GM19025 (cell line): ENCODE data around the gene FLYWCH1.

Source experiments
- ATAC-seq: cut with Tn5 transposase; IDR thresholded peaks from one replicate; pipeline ENCODE4 v1.9.1; 2021; ENCODE audit warnings: mild to moderate bottlenecking, low read depth, moderate library complexity; ENCODE audit not compliant: unreplicated experiment

Gene FLYWCH1

GRCh38 chr16:2979669-2980226 is 68.0 kb downstream of the FLYWCH1 start:
- no peak for ATAC-seq

DNA sequence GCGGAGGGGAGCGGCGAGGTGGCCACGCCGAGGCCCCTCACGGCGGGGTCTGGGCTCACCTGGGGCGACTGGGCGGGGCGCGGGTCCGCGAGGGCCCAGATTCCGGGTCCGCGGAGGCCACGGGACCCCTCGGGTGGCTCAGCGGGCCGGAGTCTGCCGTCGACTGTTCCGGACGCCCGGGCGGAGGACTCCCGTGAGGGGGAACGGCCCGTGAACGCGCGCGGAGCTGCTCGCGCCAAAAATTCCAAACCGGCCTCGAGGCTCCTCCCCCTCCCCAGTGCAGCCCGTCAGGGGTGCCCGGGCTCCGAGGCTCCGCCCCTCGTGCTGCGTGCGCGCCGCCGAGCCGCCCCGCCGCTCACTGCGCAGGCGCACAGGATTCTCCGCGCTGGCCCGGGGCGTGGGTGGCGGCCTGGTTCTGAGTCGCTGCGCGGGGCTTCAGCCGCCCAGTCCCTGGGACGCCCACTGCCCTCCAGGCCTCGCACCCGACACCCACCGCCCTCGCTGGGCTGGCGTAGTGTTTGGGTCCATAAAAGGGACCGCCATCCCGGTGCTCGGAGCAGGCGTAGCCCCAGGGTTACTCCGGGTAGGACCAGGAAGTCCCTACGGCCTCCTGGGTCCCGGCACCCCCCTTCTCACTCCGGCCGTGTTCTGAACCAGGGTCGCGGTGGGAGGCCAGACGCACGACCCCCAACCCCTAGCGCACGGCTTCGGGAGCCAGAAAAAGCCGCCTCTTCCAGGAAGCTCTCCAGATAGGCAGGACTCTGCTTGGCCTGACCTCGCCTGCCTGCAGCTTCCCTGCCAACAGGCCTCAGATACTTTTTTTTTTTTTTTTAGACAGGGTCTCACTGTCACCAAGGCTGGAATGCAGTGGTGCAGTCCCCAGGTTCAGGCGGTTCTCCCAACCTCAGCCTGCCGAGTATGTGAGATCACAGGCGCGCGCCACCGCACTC is 68.8 kb downstream of the FLYWCH1 start, which contains the start of gene PKMYT1:
Gene PKMYT1 (minus strand): TSS at position 220 of the 950 bp plus-strand sequence. CDS start 789 bp downstream, outside the sequence.
- ATAC-seq = peak; percentile 75

DNA sequence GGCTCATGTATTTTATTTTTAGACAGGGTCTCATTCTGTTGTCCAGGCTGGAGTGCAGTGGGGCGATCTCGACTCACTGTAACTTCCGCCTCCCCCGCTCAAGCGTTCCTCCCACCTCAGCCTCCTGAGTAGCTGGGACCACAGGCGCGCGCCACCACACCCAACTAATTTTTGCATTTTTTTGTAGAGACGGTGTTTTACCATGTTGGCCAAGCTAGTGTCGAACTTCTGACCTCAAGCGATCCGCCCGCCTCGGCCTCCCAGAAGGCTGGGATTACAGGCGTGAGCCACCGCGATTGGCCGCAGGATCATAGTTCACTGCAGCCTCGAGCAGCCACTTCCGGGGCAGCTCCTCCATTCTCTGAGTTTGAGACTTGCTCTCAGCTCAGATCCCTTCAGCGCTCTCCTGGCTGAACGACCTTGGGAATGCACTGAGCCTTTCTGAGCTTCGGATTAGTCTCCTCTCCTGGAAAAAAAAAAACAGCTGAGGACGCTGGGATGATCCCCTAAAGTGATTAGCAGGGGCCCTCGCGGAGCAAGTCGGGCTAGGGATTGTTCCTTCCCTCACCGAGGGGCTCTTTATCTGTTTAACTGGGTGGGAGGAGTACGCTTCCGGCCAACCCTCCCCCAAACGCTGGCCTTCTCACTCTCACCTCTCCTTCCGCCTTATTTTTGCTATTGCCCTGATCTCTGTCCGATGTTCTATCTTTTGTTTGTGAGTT is 69.6 kb downstream of the FLYWCH1 start:
- no peak for ATAC-seq

- ATAC-seq = no peak
These were observed 70.1 kb downstream of the FLYWCH1 start for GRCh38 chr16:2981899-2982250.

DNA sequence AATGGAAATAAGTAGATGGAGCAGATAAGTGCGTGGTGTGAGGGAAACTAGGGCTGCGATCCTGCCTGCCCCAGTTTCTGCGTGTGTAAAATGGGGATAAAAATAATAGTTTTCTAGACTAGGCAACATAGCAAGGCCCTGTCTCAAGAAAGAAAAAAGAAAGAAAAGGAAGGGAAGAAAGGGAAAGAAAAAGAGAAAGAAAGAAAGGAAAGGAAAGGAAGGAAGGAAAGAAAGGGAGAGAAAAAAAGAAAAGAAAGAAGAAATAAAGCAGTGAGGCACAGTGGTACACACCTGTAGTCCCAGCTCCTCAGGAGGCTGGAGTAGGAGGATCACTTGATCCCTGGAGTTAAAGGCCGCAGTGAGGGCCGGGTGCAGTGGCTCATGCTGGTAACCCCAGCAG is 70.7 kb downstream of the FLYWCH1 start:
- ATAC-seq = no peak

GRCh38 chr16:2983706-2984136 is 72.0 kb downstream of the FLYWCH1 start:
- peak; percentile 32 for ATAC-seq

- ATAC-seq = no peak
These were observed 73.7 kb downstream of the FLYWCH1 start for GRCh38 chr16:2985462-2985861.

- ATAC-seq = no peak
These were observed 74.2 kb downstream of the FLYWCH1 start for GRCh38 chr16:2985893-2986355.

GRCh38 chr16:2986623-2987188 is 75.0 kb downstream of the FLYWCH1 start:
- no peak for ATAC-seq

- ATAC-seq = no peak
These were observed 75.6 kb downstream of the FLYWCH1 start for GRCh38 chr16:2987286-2987685.

GRCh38 chr16:2987833-2988232 is 76.1 kb downstream of the FLYWCH1 start:
- ATAC-seq = no peak

- no peak for ATAC-seq
These were observed 76.9 kb downstream of the FLYWCH1 start for GRCh38 chr16:2988590-2989099.

DNA sequence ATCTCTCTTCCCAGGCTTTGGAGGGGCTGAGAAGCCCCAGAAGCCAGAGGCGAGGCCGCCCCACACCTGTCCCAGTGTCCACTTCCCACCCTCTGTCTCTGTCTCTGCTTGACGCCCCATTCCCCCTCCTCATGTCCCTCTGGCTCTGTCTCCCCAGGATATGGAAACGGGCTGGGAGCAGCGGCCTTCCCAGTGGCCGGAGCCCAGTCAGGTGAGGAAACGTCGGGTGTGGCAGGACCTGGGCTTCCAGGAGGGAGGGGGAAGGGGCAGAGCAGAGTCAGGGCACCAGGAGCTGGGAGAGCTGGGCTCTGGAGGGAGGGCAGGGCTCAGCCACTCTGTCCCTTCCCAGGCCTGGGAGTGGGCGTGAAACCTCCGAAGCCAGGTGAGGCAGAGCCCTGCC is 79.2 kb downstream of the FLYWCH1 start:
- ATAC-seq = no peak

- no peak for ATAC-seq
These were observed 80.0 kb downstream of the FLYWCH1 start for GRCh38 chr16:2991566-2992261.

- ATAC-seq = no peak
These were observed 80.8 kb downstream of the FLYWCH1 start for GRCh38 chr16:2992383-2993081.

GRCh38 chr16:2996298-2996697 is 84.6 kb downstream of the FLYWCH1 start:
- no peak for ATAC-seq

DNA sequence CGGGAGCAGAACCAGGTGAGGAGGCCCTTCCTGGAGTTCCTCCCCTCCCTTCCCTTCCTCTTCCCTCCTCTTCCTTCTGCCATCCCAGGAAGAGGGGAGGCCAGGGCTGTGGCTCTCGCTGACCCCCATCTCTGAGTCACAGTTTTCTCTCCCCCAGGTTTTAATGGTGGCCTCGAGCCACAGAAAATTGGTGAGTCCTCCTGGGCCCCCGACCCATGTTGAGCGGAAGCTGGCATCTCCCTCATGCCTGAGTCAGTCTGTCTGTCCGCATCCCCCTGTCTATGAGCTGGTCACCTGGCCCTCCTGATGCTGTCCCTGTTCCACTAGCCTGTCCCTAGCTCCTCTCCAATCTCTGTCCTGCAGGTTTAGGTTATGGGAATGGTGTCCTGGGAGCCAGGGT is 88.2 kb downstream of the FLYWCH1 start:
- no peak for ATAC-seq

DNA sequence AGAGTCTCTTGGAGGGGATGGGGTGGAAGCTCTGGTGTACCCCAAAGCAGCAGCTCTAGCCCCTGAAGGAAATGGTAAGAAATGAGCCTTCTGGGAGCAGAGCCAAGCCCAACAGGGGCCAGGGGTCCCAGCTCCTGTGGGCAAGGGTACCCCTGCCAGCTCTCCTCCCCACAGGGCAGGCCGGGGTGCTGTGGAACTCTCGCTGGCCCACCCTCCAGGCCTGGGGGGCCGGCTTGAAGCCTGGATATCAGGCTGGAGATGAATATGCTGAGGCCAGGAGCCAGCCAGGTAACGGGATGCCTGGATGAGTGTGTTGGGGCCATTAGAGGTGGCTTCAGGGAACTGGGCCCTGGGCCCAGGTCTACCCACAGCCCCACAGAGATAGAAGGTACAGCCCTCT is 88.8 kb downstream of the FLYWCH1 start:
- no peak for ATAC-seq
